ENCODE results near the gene NIN.
"Not testable (repeated sequence)": the region's sequence is repeated elsewhere in the genome, so short reads cannot be mapped to it uniquely, and the experiment has no call there.

NIN gene

DNA sequence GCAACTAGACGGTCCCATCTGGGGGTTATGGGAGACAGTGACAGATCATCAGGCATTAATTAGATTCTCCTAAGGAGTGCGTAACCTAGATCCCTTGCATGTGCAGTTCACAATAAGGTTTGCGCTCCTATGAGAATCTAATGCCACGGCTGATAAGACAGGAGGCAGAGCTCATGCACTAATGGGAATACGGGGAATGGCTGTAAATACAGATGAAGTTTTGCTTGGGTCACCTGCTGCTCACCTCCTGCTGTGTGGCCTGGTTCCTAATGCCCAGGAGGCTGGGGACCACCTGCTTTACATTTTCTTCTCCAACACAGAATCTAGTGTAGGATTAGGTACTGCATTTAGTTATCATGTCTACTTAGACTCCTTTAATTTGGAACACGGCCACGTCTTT lies 113.2 kb downstream of the NIN start:
- DNase-seq (ENCODE audit: low read depth) = no peak

DNA sequence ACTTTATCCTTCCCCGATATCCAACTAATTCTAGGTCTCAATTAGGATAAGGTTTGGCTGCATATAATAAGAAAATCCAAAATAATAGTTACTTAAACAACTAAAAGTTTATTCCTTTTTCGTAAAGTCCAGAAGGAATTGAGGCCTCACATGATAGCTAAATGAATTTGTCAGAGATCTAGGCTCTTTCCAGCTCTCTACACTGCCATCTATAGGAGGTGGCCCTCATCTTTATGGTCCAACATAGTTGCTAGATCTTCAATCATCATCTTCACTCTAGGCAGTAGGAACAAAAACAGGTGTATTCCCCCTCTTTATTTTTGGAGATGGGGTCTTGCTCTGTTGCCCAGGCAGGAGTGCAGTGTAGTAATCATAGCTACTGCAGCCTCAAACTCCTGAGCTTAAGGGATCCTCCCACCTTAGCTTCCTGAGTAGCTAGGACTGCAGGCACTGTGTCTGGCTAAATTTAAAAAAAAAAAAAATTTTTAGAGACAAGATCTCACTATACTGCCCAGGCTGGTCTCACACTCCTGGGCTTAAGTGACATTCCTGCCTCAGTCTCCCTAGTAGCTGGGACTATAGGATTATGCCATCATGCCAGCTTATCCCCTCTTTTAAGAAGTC lies 116.4 kb downstream of the NIN start:
- peak; percentile 52 for DNase-seq (ENCODE audit: low read depth)

DNA sequence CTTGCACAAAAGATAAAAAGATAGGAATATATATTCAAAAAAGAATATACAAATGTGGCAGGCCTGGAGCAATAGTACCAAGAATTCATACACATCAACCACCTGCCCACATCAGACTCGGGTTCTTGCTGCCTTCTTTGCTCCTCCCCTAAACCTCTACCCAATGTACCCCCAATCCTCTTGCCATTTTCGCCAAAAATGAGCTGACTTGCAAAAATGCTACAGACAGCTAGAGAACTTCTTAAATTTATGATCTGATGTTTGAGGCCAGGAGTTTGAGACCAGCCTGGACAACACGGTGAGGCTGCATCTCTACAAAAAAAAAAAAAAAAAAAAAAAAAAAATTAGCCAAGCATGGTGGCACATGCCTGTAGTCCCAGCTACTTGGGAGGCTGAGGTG lies 119.9 kb downstream of the NIN start:
- no peak for DNase-seq (ENCODE audit: low read depth)

DNA sequence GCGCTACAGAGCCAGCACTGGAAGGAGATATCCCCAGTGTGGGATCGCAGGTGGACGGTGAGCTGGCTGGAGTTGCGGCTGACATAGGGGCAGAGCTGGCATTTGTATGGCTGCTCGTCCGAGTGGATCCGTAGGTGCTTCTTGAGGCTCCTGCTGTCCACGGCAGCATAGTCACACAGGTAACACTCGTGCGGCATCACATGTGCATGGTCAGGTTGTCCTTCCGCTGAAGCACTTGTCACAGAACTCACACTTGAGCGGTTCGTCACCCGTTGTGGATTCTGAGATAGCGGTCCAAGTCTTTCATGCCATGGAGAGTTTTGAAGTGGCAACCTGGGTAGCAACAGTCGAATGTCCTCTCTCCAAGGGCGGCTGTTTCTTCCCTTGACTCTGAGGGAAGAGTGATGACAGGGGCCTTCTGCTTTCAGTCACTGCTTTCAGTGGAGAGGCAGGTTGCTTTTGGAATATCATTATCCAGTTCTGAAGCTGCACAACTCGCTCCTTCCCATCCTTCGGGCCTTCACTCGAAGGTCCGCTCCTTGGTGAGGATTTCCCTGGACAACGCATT lies 125.9 kb downstream of the NIN start:
- DNase-seq (ENCODE audit: low read depth) = no peak

DNA sequence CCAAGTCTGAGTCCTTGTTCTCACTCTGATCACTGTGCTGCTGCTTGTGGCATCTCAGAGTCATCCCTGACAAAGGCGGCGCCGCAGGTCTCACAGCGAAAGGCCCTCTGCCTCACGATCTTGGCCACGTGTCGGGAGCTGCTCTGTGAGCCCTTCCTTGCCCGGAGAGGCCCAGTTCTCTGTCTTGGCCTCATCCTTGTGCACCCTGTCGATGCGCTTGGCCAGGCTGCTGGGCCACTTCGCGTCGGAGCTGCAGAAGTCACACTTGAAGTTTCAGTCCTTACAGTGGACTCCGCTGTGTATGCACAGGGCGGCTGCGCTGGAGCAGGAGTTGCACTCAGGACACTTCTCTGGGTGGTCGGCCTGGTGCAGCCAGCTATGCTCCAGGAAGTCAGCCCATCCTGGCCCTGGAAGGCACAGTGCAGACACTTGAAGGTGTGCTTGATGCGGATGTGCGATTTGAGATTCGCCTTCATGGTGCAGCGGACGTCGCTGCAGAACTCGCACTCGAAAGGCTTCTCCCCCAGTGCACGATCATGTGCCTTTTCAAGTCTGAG lies 126.4 kb downstream of the NIN start:
- no peak for DNase-seq (ENCODE audit: low read depth)

DNA sequence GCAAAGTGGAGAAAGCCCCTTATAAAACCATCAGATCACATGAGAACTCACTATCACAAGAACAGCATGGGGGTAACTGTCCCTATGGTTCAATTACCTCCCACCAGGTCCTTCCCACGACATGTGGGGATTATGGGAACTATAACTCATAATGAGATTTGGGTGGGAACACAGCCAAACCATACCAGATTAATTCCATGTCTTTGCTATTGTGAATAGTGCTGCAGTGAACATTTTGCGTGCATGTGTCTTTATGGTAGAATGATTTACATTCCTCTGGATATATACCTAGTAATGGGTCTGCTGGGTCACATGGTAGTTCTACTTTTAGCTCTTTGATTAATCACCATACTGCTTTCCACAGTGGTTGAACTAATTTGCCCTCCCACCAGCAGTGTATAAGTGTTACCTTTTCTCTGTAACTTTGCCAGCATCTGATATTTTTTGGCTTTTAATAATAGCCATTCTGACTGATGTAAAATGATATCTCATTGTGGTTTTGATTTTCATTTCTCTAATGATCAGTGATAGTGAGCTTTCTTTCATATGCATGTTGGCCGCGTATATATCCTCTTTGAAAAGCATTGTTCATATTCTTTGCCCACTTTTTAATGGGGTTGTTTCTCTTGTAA lies 133.2 kb downstream of the NIN start:
- peak; percentile 79 for DNase-seq (ENCODE audit: low read depth)

DNA sequence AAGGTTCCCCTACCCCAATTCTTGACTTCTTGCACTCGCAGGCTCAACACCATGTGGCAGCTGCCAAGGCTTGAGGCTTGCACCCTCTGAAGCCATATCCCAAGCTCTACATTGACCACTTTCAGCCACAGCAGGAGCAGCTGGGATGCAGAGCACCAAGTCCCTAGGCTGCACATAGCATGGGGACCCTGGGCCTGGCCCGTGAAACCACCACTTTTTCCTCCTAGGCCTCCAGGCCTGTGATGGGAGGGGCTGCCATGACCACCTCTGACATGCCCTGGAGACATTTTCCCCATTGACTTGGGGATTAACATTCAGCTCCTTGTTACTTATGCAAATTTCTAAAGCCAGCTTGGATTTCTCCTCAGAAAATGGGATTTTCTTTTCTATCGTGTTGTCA lies 136.7 kb downstream of the NIN start:
- not testable (repeated sequence) for DNase-seq (ENCODE audit: low read depth)

DNA sequence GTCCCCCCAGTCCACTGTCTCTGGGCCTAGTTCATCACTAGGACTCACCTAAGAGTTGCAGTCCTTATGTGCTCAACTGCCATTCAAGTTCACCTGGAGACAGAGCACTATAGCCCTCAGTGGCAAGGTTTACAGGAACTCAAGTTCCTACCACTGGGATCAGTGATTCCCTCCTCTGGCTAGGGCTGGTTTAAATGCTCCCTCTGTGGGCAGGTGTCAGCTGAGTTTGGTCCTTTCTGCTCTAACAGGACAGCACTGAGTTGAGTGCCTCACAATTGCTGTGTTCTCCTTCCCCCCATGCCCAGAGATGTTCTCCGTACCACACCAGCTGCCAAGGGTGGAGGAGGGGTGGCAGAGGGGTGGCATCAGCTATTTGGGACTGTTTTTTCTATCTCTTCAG lies 142.1 kb downstream of the NIN start:
- DNase-seq (ENCODE audit: low read depth) = peak; percentile 9

DNA sequence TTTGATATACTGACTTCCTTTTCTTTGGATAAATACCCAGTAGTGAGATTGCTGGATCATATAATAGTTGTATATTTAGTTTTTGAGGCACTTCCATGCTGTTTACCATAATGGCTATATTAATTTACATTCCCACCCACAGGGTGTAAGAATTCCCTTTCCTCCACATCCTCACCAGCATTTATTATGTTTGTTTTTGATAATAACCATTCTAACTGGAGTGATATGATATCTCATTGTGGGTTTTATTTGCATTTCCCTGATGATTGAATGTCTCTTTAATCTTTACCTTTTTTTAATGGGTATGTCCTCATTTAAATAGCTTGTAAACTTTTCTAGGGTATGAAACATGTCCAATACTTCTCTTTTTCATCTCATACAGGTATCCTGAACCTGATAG lies 151.3 kb downstream of the NIN start:
- no peak for DNase-seq (ENCODE audit: low read depth)

DNA sequence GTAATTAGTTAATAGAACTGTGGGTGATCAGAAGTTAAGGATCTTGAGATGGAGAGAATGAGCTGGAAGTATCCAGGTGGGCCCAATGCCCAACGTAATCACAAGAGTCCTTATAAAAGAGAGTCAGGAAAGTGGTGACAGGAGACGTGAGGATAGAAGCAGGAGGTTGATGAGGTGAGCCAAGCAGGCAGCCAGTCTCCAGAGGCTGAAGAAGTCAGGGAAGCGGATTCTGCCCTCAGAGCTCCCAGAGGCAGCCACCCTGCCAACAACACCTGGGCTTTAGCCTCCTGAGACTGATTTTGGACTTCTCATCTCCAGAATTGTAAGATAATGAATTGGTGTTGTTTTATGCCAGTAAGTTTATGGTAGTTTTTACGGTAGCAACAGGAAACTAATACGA lies 152.8 kb downstream of the NIN start:
- no peak for DNase-seq (ENCODE audit: low read depth)

DNA sequence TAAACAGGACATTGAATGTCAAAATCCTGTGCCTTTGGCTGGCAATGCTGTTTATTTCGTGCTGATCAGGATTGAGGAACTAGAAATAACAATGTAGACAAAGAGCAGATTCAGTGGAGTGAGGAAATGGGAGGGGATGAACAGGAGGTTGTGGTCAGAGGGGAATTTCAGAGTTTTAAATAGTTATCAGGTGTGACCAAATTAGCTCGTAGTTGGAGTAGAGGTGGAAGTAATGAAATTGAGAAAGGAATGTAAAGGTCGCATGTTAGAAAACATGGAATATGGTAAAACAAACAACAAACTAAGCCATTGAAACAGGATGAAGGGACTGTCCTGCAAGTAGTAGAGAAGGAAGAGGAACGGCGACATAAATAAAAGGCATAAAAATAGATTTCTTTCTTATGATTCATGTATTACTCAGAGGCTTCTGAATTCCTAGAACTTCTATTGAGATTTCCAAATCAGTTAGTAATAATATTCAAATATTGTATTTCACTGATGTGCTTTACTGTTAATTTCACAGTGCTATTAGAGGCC lies 153.4 kb downstream of the NIN start:
- DNase-seq (ENCODE audit: low read depth) = peak; percentile 74

DNA sequence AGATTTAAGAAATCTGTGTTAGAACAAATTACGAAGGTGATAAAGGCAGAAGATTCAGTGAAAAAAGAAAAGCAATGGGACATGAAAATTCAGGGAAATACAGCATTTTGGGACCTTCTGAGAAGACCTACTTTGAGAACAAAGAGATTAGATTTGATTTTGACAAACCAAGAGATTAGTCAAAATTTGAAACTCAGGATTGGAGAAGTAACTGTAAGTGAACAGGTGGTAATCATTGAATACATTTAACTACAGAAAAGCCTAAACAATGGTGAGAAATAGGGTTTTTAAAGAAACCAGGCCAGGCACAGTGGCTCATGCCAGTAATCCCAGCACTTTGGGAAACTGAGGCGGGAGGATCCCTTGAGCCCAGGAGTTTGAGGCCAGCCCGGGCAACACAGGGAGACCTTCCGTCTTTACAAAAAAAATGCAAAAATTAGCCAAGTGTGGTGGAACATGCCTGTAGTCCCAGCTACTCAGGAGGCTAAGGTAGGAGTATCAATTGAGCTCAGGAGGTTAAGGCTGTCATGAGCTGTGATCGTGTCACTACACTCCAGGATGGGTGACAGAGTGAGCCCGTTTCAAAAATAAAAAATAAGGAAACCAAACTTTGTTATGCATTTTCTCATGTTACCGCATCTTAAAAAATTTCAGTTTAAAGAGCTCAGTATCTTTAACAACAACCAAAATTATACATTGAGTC lies 154.0 kb downstream of the NIN start:
- DNase-seq (ENCODE audit: low read depth) = no peak

DNA sequence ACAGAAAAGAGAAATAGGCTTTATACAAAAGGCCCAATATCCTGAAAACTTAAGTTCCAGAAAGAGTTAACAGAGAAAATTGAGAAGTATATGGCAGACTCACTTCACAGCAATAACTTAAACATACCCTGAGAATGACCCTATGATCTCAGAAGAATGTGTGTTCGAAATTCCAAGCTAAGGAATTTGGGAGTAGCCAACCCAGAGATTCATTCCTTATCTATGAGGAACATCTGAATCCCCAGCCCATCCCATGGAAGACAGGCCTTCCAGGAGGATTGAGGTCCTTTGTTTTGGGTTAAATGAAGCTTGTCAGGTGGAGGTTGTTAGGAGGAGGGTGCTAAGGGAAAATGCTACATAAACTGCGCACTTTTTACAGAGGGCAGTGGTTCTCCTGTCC lies 155.4 kb downstream of the NIN start:
- peak; percentile 80 for DNase-seq (ENCODE audit: low read depth)

DNA sequence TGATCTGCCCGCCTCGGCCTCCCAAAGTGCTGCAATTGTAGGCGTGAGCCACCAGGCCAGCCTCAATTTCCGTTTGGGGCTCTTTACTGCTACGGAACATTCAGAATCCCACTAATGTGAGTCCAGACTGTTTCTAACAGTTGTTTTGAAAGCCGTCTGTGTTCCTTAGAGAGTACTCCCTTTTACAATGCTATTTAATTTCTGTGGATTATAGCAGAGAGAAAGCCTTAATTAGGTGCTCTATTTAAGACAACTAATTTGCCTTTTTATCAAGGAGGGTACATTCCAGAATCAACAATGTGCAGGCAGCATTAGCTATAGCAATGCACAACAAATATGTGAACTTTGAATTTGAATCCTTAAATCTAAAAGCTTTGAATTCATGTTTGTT lies 160.1 kb downstream of the NIN start:
- no peak for DNase-seq (ENCODE audit: low read depth)

DNA sequence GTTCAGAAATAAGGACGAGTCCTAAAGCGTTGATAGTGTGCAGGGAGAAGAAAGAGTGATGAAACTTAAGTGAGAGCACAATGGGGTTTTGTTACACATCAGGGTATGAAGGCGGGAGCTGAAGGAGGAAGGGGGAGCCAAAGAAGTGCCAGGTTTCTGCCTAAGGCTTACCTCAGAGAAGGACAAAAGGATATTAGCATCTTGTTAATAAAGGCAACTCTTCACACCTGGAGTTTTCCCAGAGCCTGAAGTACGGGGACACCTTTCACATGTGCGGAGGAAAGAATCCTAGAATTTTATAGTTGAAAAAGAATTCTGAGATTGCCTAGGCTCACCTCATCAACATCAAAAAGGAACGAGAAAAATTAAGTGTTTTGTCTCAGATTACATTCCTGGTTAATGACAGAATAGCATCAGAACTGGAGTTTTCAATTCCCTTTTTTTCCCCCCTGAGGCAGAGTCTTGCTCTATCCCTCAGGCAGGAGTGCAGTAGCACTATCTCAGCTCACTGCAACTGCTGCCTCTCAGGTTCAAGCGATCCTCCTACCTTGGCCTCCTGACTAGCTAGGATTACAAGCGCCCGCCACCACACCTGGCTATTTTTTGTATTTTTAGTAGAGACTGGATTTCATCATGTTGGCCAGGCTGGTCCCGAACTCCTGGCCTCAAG lies 160.6 kb downstream of the NIN start:
- peak; percentile 66 for DNase-seq (ENCODE audit: low read depth)

Data from EH (cell line).